ENCODE results near the gene KCND1. TPM values are rescaled to one million over a fixed set of nuclear protein-coding genes. Genes with fewer than 3 reads are reported as not detected.

KCND1 gene
- total and polyA plus RNA-seq, 2 experiments from 2014 or later, result 2.7 to 5.6 TPM

DNA sequence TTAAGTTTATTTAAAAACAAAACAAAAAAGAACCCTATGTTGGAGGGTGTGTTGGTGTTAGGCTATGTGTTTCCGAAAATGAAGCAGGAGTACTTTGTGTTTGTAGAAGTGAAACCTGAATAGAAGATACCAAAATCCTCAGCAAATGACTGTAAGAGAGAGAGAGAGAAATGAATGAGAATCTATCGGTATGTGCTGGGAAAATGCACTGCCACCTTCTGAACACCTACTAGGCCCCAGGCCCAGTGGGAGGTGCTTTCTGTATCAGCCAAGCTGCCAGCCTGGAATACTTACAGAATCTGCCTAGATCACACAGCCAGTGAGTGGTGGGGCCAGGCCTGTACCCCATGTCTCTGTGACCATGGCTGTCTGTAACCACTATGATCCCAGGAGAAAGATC lies 37.9 kb downstream of the KCND1 start (continued):
- TF ChIP-seq, protein P1, sequence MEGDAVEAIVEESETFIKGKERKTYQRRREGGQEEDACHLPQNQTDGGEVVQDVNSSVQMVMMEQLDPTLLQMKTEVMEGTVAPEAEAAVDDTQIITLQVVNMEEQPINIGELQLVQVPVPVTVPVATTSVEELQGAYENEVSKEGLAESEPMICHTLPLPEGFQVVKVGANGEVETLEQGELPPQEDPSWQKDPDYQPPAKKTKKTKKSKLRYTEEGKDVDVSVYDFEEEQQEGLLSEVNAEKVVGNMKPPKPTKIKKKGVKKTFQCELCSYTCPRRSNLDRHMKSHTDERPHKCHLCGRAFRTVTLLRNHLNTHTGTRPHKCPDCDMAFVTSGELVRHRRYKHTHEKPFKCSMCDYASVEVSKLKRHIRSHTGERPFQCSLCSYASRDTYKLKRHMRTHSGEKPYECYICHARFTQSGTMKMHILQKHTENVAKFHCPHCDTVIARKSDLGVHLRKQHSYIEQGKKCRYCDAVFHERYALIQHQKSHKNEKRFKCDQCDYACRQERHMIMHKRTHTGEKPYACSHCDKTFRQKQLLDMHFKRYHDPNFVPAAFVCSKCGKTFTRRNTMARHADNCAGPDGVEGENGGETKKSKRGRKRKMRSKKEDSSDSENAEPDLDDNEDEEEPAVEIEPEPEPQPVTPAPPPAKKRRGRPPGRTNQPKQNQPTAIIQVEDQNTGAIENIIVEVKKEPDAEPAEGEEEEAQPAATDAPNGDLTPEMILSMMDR (conservative IDR thresholded peaks at IDR 0.05; ENCODE audit: low read depth in 2 of 2), result no peak
- TF ChIP-seq EZH2 (IDR thresholded peaks at IDR 0.05; ENCODE audit: low read depth, unreplicated experiment) (no peak), EZH2phosphoT487 (IDR thresholded peaks at IDR 0.05; ENCODE audit: unreplicated experiment) (no peak), ZNF331 (CRISPR knock-in tag; IDR thresholded peaks at IDR 0.05; ENCODE audit: low read depth) (no peak), ZNF114 (CRISPR knock-in tag; IDR thresholded peaks at IDR 0.05) (no peak), NANOG (IDR thresholded peaks at IDR 0.05; ENCODE audit: borderline replicate concordance) (no peak)
- TF ChIP-seq, protein P2, sequence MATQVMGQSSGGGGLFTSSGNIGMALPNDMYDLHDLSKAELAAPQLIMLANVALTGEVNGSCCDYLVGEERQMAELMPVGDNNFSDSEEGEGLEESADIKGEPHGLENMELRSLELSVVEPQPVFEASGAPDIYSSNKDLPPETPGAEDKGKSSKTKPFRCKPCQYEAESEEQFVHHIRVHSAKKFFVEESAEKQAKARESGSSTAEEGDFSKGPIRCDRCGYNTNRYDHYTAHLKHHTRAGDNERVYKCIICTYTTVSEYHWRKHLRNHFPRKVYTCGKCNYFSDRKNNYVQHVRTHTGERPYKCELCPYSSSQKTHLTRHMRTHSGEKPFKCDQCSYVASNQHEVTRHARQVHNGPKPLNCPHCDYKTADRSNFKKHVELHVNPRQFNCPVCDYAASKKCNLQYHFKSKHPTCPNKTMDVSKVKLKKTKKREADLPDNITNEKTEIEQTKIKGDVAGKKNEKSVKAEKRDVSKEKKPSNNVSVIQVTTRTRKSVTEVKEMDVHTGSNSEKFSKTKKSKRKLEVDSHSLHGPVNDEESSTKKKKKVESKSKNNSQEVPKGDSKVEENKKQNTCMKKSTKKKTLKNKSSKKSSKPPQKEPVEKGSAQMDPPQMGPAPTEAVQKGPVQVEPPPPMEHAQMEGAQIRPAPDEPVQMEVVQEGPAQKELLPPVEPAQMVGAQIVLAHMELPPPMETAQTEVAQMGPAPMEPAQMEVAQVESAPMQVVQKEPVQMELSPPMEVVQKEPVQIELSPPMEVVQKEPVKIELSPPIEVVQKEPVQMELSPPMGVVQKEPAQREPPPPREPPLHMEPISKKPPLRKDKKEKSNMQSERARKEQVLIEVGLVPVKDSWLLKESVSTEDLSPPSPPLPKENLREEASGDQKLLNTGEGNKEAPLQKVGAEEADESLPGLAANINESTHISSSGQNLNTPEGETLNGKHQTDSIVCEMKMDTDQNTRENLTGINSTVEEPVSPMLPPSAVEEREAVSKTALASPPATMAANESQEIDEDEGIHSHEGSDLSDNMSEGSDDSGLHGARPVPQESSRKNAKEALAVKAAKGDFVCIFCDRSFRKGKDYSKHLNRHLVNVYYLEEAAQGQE (IDR thresholded peaks at IDR 0.05; ENCODE audit: unreplicated experiment), result no peak

DNA sequence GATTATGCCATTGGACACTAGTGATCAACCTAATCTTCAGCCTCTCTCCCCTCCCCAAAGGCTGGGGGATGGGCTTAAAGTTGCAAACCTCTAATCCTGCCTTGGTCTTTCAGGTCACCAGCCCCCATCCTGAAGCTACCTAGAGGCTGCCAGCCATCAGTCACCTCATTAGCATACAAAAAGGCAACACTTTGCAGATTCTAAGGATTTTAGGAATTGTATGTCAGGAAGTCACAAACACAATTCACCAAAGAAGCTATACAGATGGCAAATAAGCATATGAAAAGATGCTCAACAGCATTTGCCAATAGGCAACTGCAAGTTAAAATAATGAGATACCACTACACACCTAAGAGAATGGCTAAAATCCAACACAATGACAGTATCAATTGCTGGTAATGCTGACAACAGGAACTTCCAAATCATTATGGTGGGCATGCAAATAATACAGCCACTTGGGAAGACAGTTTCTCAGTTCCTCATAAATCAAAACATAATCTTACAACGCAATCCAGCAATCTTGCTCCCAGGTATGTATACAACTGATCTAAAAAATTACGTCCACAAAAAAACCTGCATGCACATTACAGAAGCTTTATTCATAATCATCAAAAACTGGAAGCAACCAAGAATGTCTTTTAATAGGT lies 43.8 kb downstream of the KCND1 start:
- Histone ChIP-seq H3F3A (replicated peaks; ENCODE audit: low read depth) (no peaks in the 10 kb centered on the region), H3K9me2 (ENCODE audit: insufficient read depth) (no peaks in the 10 kb centered on the region), H3K79me2 (replicated peaks; ENCODE audit: insufficient read depth) (peaks cover 19% of the 10 kb centered on the region), H2AFZ (no peak overlapping the region), H3K4me3 (peak overlapping the region; percentile 35), H4K20me1 (replicated peaks; ENCODE audit: insufficient read depth) (no peaks in the 10 kb centered on the region), H3K4me2 (peak overlapping the region; percentile 58), H3K36me3 (ENCODE audit: insufficient read depth) (no peaks in the 10 kb centered on the region), H3K27me3 (ENCODE audit: insufficient read depth) (no peaks in the 10 kb centered on the region), H3K4me1 (ENCODE audit: insufficient read depth) (peaks cover 5% of the 10 kb centered on the region), H3K27ac (ENCODE audit: low read depth) (peak overlapping the region; percentile 97)
- H3K4me3 Mint-ChIP-seq, result peak overlapping the region; percentile 61
- H3K36me3 Mint-ChIP-seq (ENCODE audit: low read depth), result peaks cover 64% of the 10 kb centered on the region
- ATAC-seq (peak; percentile 86), DNase-seq (ENCODE audit: low spot score) (peak; percentile 87)
- H3K27ac Mint-ChIP-seq, result peak overlapping the region; percentile 98
- TF ChIP-seq POLR2AphosphoS5 (IDR thresholded peaks at IDR 0.05; ENCODE audit: low read depth) (no peak), ZNF114 (CRISPR knock-in tag; IDR thresholded peaks at IDR 0.05) (no peak), NANOG (IDR thresholded peaks at IDR 0.05; ENCODE audit: borderline replicate concordance) (peak; percentile 92)
- TF ChIP-seq, protein P2 (IDR thresholded peaks at IDR 0.05; ENCODE audit: unreplicated experiment), result no peak
- peaks cover 31% of the 10 kb centered on the region for H3K4me1 Mint-ChIP-seq
- H3K27me3 Mint-ChIP-seq (ENCODE audit: insufficient read depth, low read depth, poor library complexity), result peaks cover 15% of the 10 kb centered on the region
- no peaks in the 10 kb centered on the region for H3K9me3 Mint-ChIP-seq
